Neural crest cell (in vitro differentiated cells): ENCODE data around the gene ATAD5. TPM values are rescaled to one million over a fixed set of nuclear protein-coding genes. Genes with fewer than 3 reads are reported as not detected.

ENCODE experiments used
- DNase-seq: peaks from one replicate; pipeline ENCODE4 v3.0.0; 2021; ENCODE audit warnings: low read depth, mixed read lengths, low spot score
- H3K27ac Mint-ChIP-seq: one replicate; pipeline ENCODE4 v1.8.0; 2021; ENCODE audit warnings: mild to moderate bottlenecking, mixed read lengths; ENCODE audit not compliant: unreplicated experiment
- H3K27me3 Mint-ChIP-seq: 2 replicates; pipeline ENCODE4 v1.8.0; 2021; ENCODE audit warnings: low read depth, mild to moderate bottlenecking, mixed read lengths
- H3K36me3 Mint-ChIP-seq: 2 replicates; pipeline ENCODE4 v1.8.0; 2021; ENCODE audit warnings: low read depth, mild to moderate bottlenecking, mixed read lengths
- H3K4me1 Mint-ChIP-seq: 2 replicates; pipeline ENCODE4 v1.8.0; 2021; ENCODE audit warnings: mixed read lengths
- H3K4me3 Mint-ChIP-seq: one replicate; pipeline ENCODE4 v1.8.0; 2021; ENCODE audit warnings: mild to moderate bottlenecking, mixed read lengths
- H3K9me3 Mint-ChIP-seq: 2 replicates; pipeline ENCODE4 v1.8.0; 2021; ENCODE audit warnings: mixed read lengths
- CTCF ChIP-seq: fragments of 200-600 bp; sonication (generic); conservative IDR thresholded peaks from 2 replicates; pipeline ENCODE4 v1.5.0; 2021; ENCODE audit warnings: antibody characterized with exemption, mild to moderate bottlenecking
- total RNA-seq: library from RNA; stranded (reverse); gene quantifications from 2 replicates; pipeline ENCODE4 v1.2.1, GENCODE V29; 2021

Gene ATAD5
- total RNA-seq, 1 donor from 2014 or later: 24.0 TPM

- DNase-seq: no peak
- H3K27me3 Mint-ChIP-seq: no peaks in the 10 kb centered on the region
- TF ChIP-seq CTCF: no peak
- H3K4me1 Mint-ChIP-seq: no peaks in the 10 kb centered on the region
- H3K27ac Mint-ChIP-seq: no peak overlapping the region
- peaks cover 20% of the 10 kb centered on the region for H3K36me3 Mint-ChIP-seq
- no peaks in the 10 kb centered on the region for H3K9me3 Mint-ChIP-seq
- H3K4me3 Mint-ChIP-seq: no peak overlapping the region
Measured at GRCh38 chr17:30840771-30841170, 9.0 kb downstream of the ATAD5 start.

- TF ChIP-seq CTCF: no peak
- Mint-ChIP-seq H3K4me3 (no peak overlapping the region), H3K27me3 (no peaks in the 10 kb centered on the region), H3K4me1 (no peaks in the 10 kb centered on the region), H3K27ac (peak overlapping the region; percentile 43), H3K9me3 (no peaks in the 10 kb centered on the region), H3K36me3 (peaks cover 16% of the 10 kb centered on the region)
- no peak for DNase-seq
Measured at GRCh38 chr17:30848021-30848420, 16.3 kb downstream of the ATAD5 start.

- no peak overlapping the region for H3K4me3 Mint-ChIP-seq
- H3K9me3 Mint-ChIP-seq: no peaks in the 10 kb centered on the region
- H3K27me3 Mint-ChIP-seq: no peaks in the 10 kb centered on the region
- peaks cover 17% of the 10 kb centered on the region for H3K36me3 Mint-ChIP-seq
- DNase-seq: no peak
- H3K4me1 Mint-ChIP-seq: no peaks in the 10 kb centered on the region
- H3K27ac Mint-ChIP-seq: no peak overlapping the region
- TF ChIP-seq CTCF: no peak
Measured at GRCh38 chr17:30854146-30854545, 22.4 kb downstream of the ATAD5 start.

- no peak for DNase-seq
- Mint-ChIP-seq H3K27ac (no peak overlapping the region), H3K9me3 (no peaks in the 10 kb centered on the region), H3K36me3 (peaks cover 13% of the 10 kb centered on the region), H3K27me3 (no peaks in the 10 kb centered on the region), H3K4me1 (no peaks in the 10 kb centered on the region), H3K4me3 (no peak overlapping the region)
- TF ChIP-seq CTCF: no peak
Measured at GRCh38 chr17:30858556-30859250, 26.9 kb downstream of the ATAD5 start.

GRCh38 chr17:30864636-30865035 lies 32.9 kb downstream of the ATAD5 start:
- TF ChIP-seq CTCF: no peak
- Mint-ChIP-seq H3K4me1 (no peaks in the 10 kb centered on the region), H3K9me3 (no peaks in the 10 kb centered on the region), H3K36me3 (peaks cover 24% of the 10 kb centered on the region), H3K27ac (no peak overlapping the region), H3K4me3 (no peak overlapping the region), H3K27me3 (no peaks in the 10 kb centered on the region)
- DNase-seq: no peak
